GM18858 (cell line): ENCODE data around the gene TPCN1.

Experiments used
- ATAC-seq: cut with Tn5 transposase; IDR thresholded peaks from one replicate; pipeline ENCODE4 v1.9.1; 2021; ENCODE audit not compliant: unreplicated experiment

TPCN1 gene

GRCh38 chr12:113301811-113302210 is 80.5 kb downstream of the TPCN1 start:
- no peak for ATAC-seq

GRCh38 chr12:113302466-113302865 is 81.2 kb downstream of the TPCN1 start:
- ATAC-seq: no peak

GRCh38 chr12:113302886-113303640 is 81.8 kb downstream of the TPCN1 start:
- ATAC-seq: no peak

DNA sequence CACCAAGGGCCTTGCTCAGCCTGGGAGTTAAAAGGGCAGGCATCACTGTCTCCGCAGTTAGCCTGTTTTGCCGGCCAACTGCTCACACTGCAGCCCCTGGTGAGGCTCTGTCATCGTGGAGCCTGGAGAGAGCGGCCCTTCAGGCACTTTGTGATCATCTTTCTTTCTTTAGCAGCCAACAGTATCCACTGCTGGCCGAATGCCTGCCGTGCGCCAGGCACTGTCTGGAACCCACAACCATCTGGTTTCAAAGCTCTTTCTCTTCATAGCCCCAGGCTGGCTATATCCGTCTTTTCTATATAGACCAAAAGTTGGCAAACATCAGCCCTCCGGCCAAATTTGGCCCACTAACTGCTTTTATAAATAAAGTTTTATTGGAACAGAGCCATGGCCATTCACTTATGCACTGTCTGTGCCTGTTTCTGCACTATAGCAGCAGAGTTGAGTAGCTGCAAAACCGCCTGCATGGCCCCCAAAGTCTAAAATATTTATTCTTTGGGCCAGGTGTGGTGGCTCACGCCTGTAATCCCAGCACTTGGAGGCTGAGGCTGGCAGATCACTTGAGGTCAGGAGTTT is 84.1 kb downstream of the TPCN1 start:
- ATAC-seq: no peak

GRCh38 chr12:113306382-113306781 is 85.1 kb downstream of the TPCN1 start:
- no peak for ATAC-seq

DNA sequence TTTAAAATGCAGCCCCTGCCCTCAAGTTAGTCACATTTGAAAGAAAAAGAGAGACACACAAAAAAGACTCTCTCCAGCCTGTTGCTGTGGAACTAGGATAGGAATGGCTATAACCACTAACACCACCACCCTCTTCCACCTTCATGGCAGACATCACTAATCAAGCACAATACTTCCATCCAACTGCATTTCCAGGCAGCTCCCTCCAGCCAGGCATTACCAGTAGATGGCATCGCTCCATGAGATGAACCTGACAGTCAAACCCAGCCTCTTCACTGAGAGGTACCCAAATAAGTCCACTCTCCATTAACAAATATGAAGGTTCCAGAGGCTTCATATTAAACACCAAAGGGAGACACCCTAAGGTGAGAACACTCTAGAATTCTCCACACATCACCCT is 89.2 kb downstream of the TPCN1 start:
- no peak for ATAC-seq

DNA sequence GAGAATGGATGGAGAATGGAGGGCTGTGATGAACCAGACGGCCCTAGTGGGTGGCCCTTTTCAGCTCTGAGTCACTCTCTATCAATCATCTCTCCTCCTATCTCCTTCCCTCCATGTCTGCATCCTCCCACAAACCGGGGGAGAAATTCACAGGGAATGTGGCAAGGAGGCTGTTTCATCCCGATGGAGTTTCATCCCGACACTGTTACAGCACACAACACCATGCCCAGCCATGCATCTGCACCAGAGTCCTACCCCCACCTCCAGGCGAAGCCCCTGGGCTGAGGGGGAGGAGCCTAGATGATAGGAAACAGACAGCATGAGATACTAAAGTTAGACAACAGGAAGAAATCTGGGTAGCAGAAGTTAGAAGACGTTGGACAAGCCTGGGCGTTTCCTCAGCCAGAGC is 92.9 kb downstream of the TPCN1 start:
- ATAC-seq: no peak

DNA sequence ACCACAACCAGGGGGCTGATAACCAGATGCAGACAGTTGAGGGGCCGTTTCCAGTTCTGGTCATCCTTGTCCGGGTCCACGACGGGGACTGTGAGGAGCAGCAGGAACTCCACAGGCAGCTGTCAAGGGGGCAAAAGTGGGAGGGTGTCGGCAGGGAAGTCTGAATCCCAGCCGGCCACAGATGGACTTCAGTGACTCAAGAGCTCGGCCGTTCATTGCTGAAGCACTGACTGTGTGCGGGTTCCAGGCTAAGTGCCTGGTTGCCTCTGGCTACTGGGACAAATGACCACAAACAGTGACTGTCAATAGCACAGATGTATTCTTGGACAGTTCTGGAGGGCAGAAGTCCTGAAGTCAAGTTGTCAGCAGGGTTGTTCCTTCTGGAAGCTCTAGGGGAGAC is 94.1 kb downstream of the TPCN1 start:
- ATAC-seq: no peak

DNA sequence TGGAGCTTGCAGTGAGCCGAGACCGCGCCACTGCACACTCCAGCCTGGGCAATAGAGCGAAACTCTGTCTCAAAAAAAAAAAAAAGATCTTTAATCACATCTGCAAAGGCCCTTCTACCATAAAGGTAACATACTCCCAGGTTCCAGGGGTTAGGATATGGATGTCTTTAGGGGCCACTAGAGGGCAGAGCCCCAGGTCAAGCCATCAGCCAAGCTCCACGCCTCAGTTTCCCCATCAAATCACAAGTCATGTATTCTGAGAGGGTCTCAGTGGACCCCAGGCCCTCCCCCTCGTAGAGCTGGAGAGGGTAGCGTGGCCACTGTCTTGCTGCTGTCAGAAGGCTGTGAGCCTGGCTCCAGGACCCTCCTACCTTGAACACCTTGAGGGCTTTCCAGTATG is 94.9 kb downstream of the TPCN1 start:
- ATAC-seq: no peak

DNA sequence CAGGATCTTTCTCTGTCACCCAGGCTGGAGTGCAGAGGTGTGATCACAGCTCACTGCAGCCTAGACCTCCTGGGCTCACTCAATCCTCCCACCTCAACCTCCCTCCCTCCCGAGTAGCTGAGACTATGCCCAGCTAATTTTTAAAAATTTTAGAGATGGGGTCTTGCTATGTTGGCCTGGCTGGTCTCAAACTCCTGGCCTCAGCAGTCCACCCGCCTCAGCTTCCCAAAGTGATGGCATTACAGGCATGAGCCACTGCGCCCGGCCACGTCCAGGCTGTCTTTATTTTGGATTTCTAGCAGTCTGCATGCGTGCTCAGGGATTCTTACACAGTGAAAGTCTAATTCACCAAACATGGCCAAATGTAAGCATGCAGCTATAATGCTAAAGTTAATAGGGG is 95.9 kb downstream of the TPCN1 start:
- no peak for ATAC-seq

DNA sequence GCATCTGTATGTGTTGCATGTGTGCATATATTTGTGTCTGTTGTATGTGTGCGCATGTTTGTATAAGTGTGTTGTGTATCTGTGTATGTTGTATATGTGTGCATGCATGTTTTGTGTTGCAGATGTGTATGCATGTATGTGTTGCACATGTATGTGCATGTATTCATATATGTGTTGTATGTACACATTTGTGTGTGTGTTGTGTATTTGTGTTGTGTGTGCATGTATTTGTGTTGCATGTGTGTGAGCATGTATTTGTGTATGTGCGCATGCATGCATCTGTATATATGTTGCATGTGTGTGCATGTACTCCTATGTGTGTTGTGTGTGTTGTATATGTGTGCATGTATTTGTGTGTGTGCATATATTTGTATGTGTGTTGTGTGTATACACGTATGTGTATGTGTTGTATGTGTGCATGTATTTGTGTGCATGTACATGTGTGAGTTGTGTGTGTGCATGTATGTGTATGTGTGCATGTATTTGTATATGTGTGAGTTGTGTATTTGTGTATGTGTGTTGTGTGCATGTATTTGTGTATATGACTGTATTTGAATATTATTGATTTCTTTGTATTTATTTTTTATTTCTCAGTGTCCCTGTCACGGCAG is 96.9 kb downstream of the TPCN1 start:
- no peak for ATAC-seq

- ATAC-seq: no peak
Observed at GRCh38 chr12:113318900-113319628, 97.8 kb downstream of the TPCN1 start.

DNA sequence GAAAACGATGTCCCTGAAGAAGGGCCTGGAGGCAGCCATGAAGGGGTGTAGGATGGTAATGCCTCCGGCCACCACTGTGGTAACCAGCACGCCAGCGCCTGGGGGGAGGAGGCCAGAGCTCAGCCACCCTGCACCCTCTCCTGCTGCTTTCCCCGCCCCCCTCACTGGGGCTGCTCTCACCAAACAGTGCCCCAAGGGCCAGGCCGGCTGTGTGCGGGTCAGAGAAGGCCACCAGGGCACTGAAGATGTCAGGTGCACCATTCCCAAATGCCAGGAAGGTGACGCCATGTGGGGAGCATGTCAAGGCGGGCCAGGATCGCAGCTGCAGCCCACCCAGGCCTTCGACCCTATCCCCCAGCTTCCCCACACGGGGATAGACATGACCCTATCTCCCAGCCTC is 99.1 kb downstream of the TPCN1 start:
- no peak for ATAC-seq

GRCh38 chr12:113322343-113322742 is 101.1 kb downstream of the TPCN1 start:
- ATAC-seq: no peak

DNA sequence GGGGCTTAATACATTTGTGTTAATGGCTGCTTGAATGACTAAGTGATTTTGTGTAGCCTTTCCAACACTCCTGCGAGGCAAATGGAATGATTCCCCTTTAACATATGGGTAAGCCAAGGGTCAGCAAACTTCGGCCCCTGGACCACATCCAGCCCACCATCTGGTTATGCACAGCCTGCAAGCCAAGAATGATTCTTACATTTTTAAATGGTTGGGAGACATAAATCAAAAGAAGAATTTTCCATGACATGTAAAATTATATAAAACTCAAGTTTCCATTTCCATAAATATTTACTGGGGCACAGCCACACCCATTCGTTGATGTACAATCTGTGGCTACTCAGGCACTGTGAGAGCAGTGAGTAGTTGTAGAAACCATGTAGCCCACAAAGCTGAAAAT is 104.7 kb downstream of the TPCN1 start:
- ATAC-seq: no peak

DNA sequence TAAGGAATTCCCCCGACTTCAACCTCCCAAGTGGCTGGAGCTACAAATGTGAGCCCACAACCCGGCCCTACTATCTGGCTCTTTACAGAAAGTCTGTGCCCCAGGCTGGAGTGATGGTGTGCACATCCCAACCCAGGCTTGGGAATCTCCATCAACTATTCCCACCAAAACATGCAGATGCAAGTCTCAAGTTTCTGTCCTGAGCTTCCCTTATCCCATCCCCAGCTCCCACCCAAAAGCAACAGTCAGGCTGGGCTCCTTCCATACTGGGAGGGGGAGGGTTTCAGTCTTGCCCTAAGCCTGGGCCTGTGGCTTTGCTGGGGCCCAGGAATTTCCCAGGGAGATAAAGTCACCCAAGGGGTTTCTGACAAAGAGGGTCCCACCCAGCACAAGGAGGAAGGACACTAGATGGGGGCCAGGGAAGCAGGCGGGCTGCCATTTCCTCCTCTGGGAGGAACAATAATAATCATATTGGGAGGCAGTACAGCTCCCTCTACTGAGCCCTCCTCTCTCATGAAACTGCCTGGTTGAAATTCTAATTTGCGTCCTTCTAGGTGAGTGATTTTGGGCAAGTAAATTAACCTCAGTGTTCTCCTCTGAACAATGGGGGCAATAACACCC is 105.6 kb downstream of the TPCN1 start:
- no peak for ATAC-seq

DNA sequence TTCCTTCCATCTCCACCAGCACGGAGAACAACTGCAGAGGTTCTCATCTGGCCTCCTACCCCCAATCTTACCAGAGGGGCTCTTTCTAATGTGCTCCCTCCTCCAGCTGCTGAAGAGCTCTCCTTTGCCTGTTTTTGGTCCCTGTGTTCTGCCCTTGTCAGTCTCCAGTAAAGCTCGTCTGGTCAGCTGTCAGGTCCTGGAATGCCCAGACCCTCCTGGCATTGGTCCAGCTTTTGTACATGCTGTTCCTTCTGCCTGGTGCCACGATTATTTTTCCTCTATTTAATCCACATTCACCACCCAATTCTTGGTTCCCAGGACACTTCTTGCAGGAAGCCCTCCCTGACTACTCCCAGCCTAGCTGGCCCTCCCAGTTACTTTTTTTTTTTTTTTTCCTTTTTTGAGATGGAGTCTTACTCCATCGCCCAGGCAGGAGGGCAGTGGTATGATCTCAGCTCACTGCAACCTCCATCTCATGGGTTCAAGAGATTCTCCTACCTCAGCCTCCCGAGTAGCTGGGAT is 107.2 kb downstream of the TPCN1 start:
- no peak for ATAC-seq

DNA sequence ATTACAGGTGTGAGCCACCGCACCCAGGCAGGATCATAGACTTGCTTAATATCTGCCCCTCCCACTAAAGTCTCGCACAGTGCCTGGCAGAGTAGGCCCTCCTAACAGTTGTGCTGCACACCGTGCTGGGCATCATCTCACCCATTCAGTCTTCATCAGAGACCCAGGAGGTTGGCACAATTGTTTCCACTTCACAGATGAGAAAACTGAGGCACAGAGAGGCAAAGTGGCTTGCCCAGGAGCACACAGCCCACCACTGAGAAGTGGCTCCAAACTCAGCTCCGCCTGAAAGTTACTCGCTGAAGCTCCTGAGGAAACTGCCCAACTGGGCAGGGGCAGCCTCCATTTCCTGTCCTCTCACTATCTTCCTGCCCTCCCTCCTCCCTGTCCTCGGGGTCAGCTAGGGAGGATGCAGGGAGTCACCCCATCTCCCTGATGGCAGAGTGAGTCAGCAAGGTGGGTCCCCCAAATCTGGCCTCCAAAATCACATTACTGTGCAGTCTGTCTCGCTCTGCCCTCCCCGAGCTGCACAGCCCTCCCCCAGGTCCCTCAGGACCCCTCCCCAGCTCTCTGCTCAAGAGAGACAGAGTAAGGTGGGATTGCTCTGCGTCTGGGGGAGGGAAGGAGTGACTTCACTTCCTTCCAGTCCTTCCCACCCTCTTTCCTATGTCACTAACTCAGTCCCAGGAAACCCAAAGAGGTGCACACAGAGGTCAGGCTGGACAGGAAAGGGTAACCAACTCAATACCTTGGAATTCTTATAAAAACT is 107.9 kb downstream of the TPCN1 start:
- ATAC-seq: no peak

DNA sequence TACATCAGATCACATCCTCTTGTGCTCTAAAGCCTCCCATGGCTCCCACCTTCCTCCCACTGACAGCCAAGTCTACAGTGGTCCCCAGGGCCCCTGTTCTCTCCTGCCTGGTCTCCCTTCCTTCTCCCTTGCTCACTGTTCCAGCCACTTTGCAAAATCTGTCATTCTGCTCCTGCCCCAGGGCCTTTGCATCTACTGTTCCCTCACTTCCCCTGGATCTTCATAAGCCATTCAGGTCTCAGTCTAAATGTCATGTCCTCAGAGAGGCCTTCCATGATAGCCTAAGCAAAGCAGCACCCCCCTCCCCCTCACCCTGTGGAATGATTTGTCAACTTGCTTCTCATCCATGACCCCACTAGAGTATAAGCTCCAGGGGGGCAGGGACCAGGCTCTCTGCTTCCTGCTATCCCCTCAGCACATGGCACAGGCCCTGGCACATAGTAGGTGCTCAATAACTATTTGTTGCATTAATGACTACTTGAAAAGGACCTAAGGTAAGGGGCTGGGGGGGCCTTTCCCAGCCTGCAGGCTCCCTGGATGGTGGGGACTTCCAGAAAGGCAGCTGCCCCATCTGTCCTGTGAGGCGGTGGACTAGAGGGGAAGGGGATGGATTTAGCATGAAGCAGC is 108.6 kb downstream of the TPCN1 start:
- no peak for ATAC-seq

DNA sequence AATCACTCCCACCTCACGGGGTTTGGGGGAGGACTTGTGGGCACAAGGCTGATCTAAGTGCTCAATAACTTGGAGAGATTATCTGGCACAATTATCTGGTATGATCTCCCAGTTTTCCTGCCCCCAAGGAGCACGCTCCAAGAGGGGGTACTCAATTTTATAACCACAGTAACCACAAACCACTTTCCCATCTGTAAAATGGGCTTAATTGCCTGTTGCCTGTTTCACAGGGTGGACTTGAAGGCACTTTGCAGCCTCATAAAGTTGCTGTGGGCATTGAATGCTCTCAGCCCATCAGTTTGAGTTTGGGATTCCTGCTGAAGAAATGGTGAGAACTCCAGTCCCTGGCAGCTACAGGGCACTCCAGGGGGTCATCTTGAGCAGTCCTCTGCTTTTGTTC is 109.2 kb downstream of the TPCN1 start:
- ATAC-seq: no peak
